Right renal cortex interstitium (tissue), 3 donors: ENCODE results near the gene PTPRJ. TPM values are rescaled to one million over a fixed set of nuclear protein-coding genes. Genes with fewer than 3 reads are reported as not detected.

Experiments used
- DNase-seq, 3 donors: peaks; one replicate each; pipeline ENCODE4 v3.0.0-alpha.2; 2013; ENCODE audit warnings: low read depth in 3 of 3, low spot score in 2 of 3
- polyA plus RNA-seq, 3 donors: library from polyadenylated mRNA; unstranded; fragments of 120-200 nt; gene quantifications; one replicate each; pipeline ENCODE4 v1.2.1, GENCODE V29; 2013; ENCODE audit not compliant: insufficient read length in 3 of 3

The PTPRJ gene
- polyA plus RNA-seq, 3 donors = 23.5 to 25.6 (median 25.1) TPM

GRCh38 chr11:48087422-48087821 is 107.1 kb downstream of the PTPRJ start:
- DNase-seq = no peak

DNA sequence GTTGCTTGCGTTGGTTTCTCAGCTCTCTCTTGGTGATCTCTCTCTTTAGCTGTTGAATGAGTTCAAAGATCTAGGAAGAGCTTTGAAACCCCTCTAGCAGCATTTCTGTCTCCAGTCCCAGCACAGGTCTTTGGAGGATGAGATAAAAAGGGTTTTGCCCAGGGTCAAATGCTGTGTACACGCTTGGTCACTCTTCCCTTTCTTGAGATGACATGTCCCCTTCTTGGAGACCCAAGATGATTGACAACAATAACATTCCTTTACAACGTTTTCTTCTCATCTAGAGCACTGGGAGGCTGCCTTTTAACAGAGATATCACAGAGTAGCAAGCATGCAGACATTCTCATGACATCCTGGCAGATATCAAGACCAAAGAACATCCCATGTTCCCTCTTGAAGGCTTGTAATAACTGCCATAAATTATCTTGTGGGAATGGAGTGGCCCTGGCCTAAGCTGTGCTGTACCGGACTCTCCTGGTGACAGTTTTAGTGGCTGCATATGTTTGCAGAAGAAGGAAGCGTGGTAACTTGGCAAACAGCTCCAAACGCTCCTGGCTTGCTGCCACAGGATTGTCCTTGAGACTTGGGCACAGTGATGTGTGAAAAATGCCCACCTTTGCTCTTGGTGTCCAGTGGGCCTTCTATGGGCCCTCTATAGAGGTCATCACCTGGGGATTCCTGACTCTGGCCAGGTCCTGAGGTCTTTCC is 107.8 kb downstream of the PTPRJ start:
- DNase-seq = peak in 1 of 3 donors; percentile 52

- DNase-seq = no peak
These were observed 108.3 kb downstream of the PTPRJ start for GRCh38 chr11:48088682-48089050.

- no peak for DNase-seq
These were observed 109.8 kb downstream of the PTPRJ start for GRCh38 chr11:48090174-48090573.

- DNase-seq = no peak
These were observed 111.2 kb downstream of the PTPRJ start for GRCh38 chr11:48091426-48092102.

DNA sequence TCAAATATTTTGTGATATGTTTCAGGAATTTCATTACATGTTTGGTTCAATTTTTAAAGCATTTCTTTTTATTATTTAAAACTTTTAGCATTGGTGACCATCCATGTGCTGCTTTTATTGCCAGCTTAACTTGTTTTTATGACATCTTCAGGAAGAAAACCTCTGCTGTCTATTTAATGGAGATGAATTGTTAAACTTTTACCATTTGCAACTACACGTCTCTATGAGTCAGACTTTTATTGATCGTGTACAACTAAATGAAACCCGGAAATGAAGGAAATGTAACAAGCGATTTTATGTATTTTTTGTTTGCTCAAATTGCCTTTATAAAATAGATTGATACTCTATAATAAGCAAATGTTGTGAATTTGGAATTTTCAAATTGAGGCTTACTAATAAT is 113.0 kb downstream of the PTPRJ start:
- no peak for DNase-seq

DNA sequence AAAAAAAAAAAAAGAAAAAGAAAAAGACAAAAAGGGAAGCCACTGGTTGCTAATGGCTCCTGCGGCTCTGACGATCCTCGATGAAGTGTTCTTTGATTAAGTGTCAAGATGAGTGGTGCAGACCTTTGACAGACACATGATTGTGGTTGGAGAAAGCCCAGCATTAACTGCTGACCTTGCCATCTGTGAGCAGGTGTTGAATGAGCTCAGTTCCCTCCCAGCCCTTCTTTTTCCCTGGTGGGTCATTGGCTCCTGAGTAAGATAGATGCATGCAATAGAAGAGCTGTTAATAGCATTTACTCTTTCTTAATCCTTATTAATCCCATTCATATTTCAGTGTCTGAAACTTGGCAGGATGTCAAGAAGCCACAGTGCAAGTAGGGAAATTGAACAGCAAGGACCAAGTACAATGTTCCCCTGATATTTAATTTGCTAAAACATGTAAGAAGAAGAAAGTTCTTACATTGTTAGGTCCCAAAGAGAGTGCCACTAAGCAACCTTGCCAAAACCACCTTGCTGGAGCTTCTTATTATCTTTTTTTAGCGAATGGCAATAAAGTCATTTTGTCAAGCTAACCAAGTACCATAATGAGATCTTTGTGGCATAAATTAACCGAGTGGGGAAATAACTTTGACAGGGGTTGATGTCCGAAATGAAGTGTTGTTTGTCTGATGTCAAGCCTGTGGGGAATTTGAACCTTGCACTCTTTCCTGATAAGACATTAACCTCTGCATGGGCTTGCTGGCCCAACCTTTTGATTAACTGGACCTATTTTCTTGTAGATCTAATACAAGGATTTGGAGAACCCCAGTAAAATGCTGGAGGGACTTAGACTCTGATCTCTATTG is 113.7 kb downstream of the PTPRJ start:
- DNase-seq = no peak

GRCh38 chr11:48094643-48095339 is 114.4 kb downstream of the PTPRJ start:
- no peak for DNase-seq

DNA sequence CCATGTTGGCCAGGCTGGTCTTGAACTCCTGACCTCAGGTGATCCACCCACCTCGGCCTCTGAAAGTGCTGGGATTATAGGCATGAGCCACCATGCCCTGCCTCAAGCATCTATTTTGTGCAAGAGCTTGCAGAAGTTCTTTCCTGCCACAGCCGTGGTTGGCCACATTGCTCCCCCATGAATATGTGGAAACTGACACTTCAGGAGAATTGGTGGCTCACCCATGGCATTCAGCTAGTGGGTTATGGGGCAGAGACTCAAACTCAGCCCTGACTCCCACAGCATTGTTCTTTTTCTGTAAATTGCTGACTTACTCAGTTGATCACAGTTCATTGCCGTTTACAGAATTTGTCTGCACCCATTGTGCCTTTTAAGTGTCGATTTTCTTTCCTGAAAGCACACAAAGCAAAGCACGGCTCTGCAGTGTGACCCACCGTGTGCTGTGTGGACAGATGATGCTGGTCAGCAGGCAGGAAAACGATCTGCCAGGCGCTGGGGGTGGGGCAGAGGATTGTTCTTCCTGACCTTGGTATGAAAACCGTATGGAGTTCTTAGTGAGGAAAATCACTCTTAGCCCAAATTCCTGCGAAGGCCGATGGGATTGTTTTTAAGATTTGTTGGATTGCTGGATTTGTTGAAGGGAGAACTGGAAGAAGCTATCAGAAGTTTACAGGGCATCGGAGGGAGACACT is 115.6 kb downstream of the PTPRJ start:
- DNase-seq = no peak

GRCh38 chr11:48096588-48097525 is 116.5 kb downstream of the PTPRJ start:
- no peak for DNase-seq

- DNase-seq = no peak
These were observed 117.7 kb downstream of the PTPRJ start for GRCh38 chr11:48098024-48098423.

DNA sequence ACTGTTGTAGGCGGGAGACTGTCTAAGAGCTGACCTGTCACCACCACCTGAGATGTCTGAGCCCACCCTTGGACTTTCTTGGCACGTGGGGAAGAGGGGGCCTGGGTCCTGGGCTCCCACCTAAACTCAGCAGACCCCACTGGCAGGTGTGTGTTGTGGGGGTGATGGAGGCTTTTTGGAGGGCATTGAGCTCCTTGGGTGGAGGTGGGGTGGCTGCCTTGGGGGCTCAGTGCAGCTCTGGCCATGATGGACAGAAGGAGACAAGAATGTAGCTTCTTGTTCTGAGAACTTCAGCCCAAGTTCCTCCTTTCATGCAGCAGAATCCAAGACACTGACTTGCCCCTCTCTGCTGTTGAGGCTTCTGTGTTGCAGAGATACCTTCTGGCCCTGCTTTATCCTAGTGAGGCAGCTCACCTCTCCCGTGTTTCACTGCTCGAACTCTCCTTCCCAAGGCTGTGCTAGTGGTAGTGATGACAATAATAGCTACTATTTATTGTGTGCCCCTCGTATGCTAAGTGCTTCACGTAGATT is 119.6 kb downstream of the PTPRJ start:
- no peak for DNase-seq

DNA sequence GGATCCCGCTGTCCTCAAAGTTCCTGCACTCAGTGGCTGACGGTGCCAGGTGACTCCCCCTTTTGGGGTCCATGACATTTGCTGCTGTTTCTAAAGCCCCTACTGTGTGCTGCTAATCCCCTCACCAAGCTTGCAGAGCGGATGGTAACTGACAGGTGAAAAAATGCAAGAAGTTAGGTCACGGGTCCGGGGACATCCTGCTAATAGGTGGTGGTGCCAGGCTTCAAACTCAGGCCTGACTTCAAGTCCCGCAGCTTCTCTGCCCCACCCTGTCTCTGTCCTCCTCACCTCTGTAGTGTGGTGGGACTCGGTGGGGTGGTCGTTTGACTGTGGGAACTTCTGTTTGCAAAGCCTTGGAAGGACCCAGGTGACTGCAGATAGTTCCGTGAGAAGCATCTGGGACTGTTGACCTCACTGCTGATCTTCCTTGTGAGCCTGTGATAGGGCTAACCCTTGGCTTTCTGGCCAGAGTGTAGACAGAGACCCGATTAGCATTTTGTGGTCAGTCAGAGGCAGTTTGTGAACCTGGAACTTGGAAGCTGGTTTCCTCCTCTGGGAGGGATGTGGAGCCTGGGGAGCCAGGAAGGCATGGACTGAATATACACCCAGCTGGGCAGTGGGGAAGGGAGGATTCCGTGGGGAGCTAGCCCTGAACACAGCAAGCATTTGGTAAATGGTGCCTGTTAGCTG is 120.8 kb downstream of the PTPRJ start:
- DNase-seq = no peak

- DNase-seq = no peak
These were observed 121.6 kb downstream of the PTPRJ start for GRCh38 chr11:48101958-48102357.

GRCh38 chr11:48103621-48104567 is 123.5 kb downstream of the PTPRJ start:
- no peak for DNase-seq

DNA sequence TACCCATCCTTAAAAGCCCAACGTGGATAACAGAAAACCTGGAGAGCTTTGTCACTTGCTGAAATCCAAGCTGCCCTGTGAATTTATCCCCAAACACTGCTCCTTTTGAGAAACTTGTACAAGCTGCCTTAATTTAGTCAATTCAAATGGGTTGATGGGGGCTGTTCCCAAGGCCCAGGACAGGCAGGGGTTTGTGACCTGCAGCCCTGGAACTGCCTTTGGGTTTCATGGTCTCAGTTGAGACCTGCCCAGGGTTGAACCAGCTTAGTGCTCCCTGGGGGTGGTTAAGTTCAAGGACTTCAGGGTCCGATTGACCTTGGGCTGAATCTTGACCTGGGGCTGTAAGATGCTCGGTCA is 124.2 kb downstream of the PTPRJ start:
- DNase-seq = no peak
